TTC549 (cell line): ENCODE data around the gene MAP3K20.
"Not testable (repeated sequence)": the region's sequence is repeated elsewhere in the genome, so short reads cannot be mapped to it uniquely, and the experiment has no call there.

Experiments used
- FAIRE-seq: peaks from 2 replicates; lab custom pipeline; 2012; peaks lifted over from hg19 to GRCh38; lab: Jason Lieb, UNC

MAP3K20 gene

GRCh38 chr2:173161507-173161906 lies 85.9 kb downstream of the MAP3K20 start:
- FAIRE-seq = no peak

GRCh38 chr2:173163357-173163756 lies 87.7 kb downstream of the MAP3K20 start:
- not testable (repeated sequence) for FAIRE-seq

DNA sequence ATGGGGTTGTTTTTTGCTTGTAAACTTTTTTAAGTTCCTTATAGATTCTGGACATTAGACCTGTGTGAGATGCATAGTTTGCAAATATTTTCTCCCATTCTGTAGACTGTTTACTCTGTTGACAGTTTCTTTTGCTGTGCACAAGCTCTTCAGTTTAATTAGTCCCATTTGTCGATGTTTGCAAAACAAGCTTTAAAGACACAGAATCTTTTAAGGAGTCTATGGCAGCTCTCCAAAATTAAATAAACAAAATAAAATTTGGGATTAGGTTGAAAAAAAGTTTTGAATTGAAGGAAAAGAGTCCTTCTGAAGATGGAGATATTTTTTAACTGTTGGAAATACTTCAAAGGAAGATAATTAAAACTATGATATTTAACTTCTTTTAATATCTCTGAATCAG lies 88.8 kb downstream of the MAP3K20 start:
- no peak for FAIRE-seq

GRCh38 chr2:173165443-173166238 lies 90.0 kb downstream of the MAP3K20 start:
- FAIRE-seq = no peak

DNA sequence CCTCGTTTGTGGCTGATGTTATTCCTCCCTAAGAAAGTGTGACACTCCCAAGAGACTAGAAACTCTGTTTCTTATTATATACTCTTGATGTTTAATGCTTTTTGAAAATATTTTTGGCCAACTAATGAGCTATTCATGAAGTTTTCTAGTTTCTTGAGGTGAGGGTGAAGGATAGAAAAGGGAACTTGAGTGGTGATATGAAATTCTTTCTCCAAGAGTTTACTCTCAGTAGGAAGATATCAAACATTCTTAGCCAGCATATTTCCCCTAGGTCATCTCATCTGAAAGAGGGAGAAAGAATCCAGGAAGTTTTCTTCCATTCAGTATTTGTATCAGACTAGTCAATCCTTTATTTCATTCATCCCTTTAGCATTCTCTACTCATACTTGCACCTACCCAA lies 95.7 kb downstream of the MAP3K20 start:
- FAIRE-seq = no peak

GRCh38 chr2:173171924-173172643 lies 96.4 kb downstream of the MAP3K20 start:
- FAIRE-seq = no peak

GRCh38 chr2:173174339-173174738 lies 98.7 kb downstream of the MAP3K20 start:
- not testable (repeated sequence) for FAIRE-seq

GRCh38 chr2:173175222-173175621 lies 99.6 kb downstream of the MAP3K20 start:
- no peak for FAIRE-seq

- no peak for FAIRE-seq
Measured at GRCh38 chr2:173181982-173182381, 106.3 kb downstream of the MAP3K20 start.

DNA sequence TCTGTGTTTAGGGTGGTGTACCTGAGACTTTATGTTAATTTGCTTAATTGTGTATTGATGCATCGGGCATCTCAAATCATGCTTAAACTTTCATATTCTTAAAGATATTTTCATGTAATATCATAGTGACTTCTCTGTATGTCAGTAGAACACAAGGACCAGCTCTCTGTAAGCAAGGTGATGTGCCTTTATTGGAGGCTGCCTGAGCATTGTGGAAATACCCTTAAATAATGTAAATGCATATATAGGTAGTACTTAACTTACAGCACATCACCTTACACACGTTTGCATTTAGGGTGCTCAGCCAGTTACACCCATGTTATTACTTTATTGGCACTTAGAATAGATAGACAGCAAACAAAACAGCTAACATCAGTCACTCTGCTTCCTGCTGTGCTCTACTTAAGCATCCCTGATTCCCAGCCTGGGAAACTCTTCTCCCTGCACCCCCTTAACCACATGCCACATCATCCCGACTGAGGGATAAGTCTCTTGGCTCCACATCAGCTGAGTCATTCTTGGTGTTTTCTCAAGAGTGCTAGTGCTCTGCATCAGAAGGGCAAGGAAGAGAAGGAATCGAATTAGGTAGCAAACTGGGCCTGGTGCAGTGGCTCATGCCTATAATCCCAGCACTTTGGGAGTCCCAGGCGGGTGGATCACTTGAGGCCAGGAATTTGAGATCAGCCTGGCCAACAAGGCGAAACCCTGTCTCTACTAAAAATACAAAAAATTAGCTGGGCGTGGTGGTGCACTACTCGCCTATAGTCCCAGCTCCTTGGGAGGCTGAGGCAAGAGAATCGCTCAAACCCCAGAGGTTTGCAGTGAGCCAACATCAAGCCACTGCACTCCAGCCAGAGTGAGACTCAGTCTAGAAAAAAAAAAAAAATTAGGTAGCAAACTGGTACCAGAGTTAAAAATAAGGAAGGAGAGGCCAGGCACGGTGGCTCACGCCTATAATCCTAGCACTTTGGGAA lies 108.7 kb downstream of the MAP3K20 start:
- no peak for FAIRE-seq

- no peak for FAIRE-seq
Measured at GRCh38 chr2:173185437-173185836, 109.8 kb downstream of the MAP3K20 start.

DNA sequence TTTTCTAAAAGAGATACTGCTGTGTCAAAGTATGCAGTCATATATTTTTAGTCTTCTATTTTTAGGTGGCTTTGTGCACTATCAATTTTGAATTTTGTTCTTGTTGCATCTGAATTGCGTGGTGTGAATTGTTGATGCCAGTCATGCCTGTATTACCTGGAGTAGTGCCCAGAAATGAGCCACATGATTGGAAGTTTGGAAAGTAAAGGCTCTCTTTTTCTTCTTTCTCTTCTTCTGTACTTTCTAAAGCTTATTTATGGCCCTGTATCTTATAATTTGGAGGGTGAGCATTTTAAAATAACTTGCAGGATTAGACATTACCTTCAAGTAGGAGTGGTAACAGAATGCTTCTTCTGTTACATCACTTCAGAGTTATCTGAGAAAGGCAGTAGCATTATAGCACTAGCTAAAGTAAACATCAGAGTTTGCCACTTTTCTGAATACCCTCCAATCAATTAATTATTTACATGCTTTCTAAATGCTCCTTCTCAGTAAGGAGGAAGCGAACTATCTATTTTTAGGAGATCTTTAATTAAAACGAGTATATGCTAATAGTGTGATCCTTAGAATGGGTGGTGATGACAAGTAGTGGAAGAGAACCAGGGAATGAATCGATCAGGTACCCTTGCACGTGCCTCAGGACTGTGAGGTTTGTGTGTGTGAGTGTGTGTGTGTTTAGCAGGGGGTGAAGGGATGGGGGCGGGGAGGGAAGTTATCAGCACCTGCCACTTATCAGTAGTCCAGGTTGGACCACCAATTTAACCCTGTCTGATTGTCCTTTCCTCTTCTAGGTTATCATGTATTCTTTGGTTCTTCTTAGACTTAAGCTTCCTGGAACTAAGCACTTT lies 112.5 kb downstream of the MAP3K20 start:
- FAIRE-seq = no peak

DNA sequence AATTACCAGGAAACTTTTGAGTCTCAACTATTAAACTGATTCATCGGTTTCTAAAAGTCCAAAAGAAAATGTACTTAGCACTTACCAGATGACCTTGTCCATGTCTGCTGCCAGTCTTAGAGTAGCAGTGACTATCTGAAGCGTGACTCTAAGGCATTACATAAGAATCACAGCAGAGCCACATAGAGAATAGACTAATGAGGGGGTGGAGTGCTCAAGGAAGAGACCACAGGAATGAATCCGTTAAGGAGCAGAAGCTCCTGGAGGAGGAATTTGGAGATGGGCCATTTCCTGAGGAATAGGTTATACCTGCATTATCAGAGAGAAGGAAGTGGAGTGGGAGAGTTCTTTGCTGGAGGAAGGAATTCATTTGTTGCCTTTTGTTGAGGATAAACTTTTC lies 116.0 kb downstream of the MAP3K20 start:
- FAIRE-seq = no peak

DNA sequence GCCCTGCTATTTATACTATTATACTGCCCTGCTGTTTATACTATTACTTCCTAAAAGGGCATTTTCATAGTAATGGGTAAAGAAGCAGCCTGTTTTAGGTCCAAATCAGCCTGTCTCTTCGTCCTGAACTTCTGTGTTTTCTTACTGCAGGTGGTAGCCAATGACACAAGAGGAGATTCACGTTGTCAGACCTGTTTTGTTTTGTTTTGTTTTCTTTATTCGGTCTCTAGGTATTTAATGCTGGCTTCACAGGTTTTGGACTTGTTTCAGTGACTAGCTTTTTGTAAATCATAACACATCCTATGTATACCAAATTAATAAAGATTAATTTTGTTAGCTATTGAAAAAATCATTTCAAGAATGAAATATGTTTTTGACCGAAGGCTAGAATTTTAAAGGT lies 116.4 kb downstream of the MAP3K20 start:
- no peak for FAIRE-seq

DNA sequence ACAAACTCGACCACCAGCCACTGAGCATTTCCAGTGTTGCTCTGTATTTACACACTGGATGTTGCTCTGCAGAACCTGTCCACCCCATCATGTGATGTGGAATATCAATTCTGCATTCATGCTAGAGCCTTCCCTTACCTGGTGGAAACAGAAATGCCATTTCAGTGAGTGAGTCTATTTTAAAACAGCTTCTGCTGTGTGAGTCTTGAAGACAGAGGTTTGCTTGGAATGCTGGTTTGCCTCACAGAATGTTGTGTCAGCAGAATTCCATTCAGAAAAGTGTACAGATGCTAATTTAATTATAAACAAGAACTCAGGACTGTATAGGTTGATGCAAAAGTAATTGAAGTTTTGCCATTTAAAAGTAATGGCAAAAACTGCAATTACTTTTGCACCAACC lies 118.3 kb downstream of the MAP3K20 start:
- no peak for FAIRE-seq

DNA sequence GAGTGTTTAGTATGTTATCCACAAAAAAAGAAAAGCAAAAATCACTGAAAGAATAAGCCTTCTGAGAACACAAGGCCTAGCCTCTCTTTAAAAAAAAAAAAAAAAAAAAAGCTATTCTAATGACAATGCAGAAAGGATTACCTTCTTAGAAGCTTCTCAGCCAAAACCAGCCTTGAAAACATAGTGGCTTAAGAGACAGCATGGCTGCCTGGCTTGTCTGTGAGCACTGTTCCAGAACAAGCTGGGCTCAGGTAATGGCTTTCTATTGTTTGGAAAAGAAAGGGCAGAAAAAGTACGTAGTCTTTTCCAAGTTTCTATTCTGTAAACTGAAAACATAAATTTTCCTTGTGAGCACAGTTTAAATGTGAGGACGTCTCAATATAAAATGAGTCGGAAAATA lies 119.5 kb downstream of the MAP3K20 start:
- FAIRE-seq = no peak

- FAIRE-seq = no peak
Measured at GRCh38 chr2:173196080-173196479, 120.4 kb downstream of the MAP3K20 start.

- FAIRE-seq = no peak
Measured at GRCh38 chr2:173196638-173197037, 121.0 kb downstream of the MAP3K20 start.

- FAIRE-seq = no peak
Measured at GRCh38 chr2:173198327-173198726, 122.7 kb downstream of the MAP3K20 start.

- FAIRE-seq = no peak
Measured at GRCh38 chr2:173199294-173199693, 123.6 kb downstream of the MAP3K20 start.

DNA sequence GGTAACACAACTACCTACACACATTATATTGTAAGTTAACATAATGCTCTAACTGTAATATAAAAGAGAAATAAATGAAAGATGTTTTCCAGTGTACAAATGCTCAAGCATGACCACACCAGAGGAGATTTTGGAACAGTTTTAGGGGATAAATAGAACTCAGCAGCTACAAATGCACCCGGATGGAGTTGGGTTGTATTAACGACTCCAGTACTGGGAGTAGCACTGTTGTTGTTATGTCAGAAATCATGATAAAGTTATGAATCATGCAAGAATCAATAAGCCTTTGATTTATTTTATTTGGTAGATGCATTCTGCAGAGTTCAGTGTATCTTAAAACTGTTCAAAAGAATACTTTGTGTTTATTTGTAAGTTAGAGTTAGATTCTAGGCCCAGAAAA lies 126.9 kb downstream of the MAP3K20 start:
- no peak for FAIRE-seq

GRCh38 chr2:173204316-173204715 lies 128.7 kb downstream of the MAP3K20 start:
- FAIRE-seq = no peak
